Fibroblast of lung (primary cell): ENCODE results near the gene HLA-DMA.

Source experiments
- CTCF ChIP-seq, 2 donors: IDR thresholded peaks in 1 of 2; conservative IDR thresholded peaks in 1 of 2; 1 replicate in 1 of 2; 2 replicates in 1 of 2; pipeline ENCODE4 v1.5.1; 2011 to 2012; ENCODE audit warnings: low read length in 2 of 2, control low read depth in 1 of 2, inconsistent platforms in 1 of 2, low read depth in 1 of 2, mild to moderate bottlenecking in 1 of 2
- EZH2 ChIP-seq: IDR thresholded peaks from 2 replicates; pipeline ENCODE4 v1.5.1; 2012; ENCODE audit warnings: low read length, control low read depth, mild to moderate bottlenecking; ENCODE audit errors: missing control alignments

GRCh38 chr6:32912951-32913350, 39.9 kb downstream of the HLA-DMA start:
- TF ChIP-seq CTCF (conservative IDR thresholded peaks at IDR 0.05 in 1 of 2, IDR thresholded peaks at IDR 0.05 in 1 of 2; ENCODE audit: low read depth in 1 of 2, low read length in 2 of 2) (no peak), EZH2 (no peak)
